HepG2 (cell line): ENCODE results near the gene MECR. TPM values are rescaled to one million over a fixed set of nuclear protein-coding genes. Genes with fewer than 3 reads are reported as not detected.

Experiments used
- AGO1 ChIP-seq: fragments of 200-400 bp; formaldehyde crosslinking; IDR thresholded peaks from 2 replicates; pipeline ENCODE4 v1.6.1; 2017; ENCODE audit warnings: mild to moderate bottlenecking, low read depth, low read length, moderate library complexity; ENCODE audit not compliant: poor library complexity, severe bottlenecking
- HDAC6 ChIP-seq: fragments of 200-600 bp; sonication (generic); IDR thresholded peaks from 2 replicates; pipeline ENCODE4 v1.7.0; 2017; ENCODE audit warnings: mild to moderate bottlenecking, antibody characterized with exemption, low read length, low read depth
- HNRNPLL ChIP-seq: fragments of 200-400 bp; formaldehyde crosslinking; IDR thresholded peaks from 2 replicates; pipeline ENCODE4 v1.6.1; 2017; ENCODE audit warnings: mild to moderate bottlenecking, low read depth, low read length; ENCODE audit not compliant: poor library complexity, severe bottlenecking
- KMT2B ChIP-seq: IDR thresholded peaks from 2 replicates; pipeline ENCODE4 v1.6.1; 2016; ENCODE audit warnings: missing genetic modification reagents, missing compliant biosample characterization
- ZFX ChIP-seq: sonication (generic); formaldehyde crosslinking; IDR thresholded peaks from 2 replicates; pipeline ENCODE4 v1.4.0; 2020; ENCODE audit warnings: mild to moderate bottlenecking, low read depth, missing genetic modification reagents, moderate library complexity
- ZNF484 ChIP-seq: sonication (generic); formaldehyde crosslinking; IDR thresholded peaks from 2 replicates; pipeline ENCODE4 v1.5.1; 2020; ENCODE audit warnings: mild to moderate bottlenecking, low read depth, missing genetic modification reagents, borderline replicate concordance
- ZSCAN22 ChIP-seq: sonication (generic); formaldehyde crosslinking; IDR thresholded peaks from 2 replicates; pipeline ENCODE4 v1.4.0; 2020; ENCODE audit warnings: mild to moderate bottlenecking, missing genetic modification reagents
- polyA plus RNA-seq, 8 experiments: library from polyadenylated mRNA; depleted of rRNA in 3 of 8; stranded (reverse) in 7 of 8; unstranded in 1 of 8; fragments of >200 nt; fragmentation: Illumina TruSeq in 4 of 8; extraction: Trizol in 4 of 8; gene quantifications; 2 replicates each; pipeline versions ENCODE4 v1.2.1 to v1.2.3, GENCODE V29; 2011 to 2016; ENCODE audit warnings: low read depth in 4 of 8, missing spikeins in 1 of 8, mixed read lengths in 1 of 8; ENCODE audit not compliant: insufficient read depth in 1 of 8
- total RNA-seq, 5 experiments: library from RNA; depleted of rRNA; stranded (reverse); fragments of >200 nt; fragmentation: Illumina TruSeq; extraction: Trizol; gene quantifications; 2 replicates each; pipeline ENCODE4 v1.2.3, GENCODE V29; 2016; ENCODE audit warnings: low read depth in 1 of 5
- TF ChIP-seq, protein P1 (sequence below): IDR thresholded peaks from 2 replicates; pipeline ENCODE4 v1.6.1; 2016; ENCODE audit warnings: missing biosample characterization, missing genetic modification reagents, low read depth
- TF ChIP-seq, protein P2 (sequence below): sonication (generic); formaldehyde crosslinking; IDR thresholded peaks from 2 replicates; pipeline ENCODE4 v1.4.0; 2020; ENCODE audit warnings: missing genetic modification reagents, borderline replicate concordance
- TF ChIP-seq, protein P3 (sequence below): sonication (generic); formaldehyde crosslinking; IDR thresholded peaks from 2 replicates; pipeline ENCODE4 v1.8.1; 2022; ENCODE audit warnings: mild to moderate bottlenecking, missing genetic modification reagents
- TF ChIP-seq, protein P4 (sequence below): sonication (generic); formaldehyde crosslinking; IDR thresholded peaks from 2 replicates; pipeline ENCODE4 v1.4.0; 2020; ENCODE audit warnings: missing genetic modification reagents
- TF ChIP-seq, protein P5 (sequence below): sonication (generic); formaldehyde crosslinking; IDR thresholded peaks from 2 replicates; pipeline ENCODE4 v1.5.0; 2020; ENCODE audit warnings: mild to moderate bottlenecking, missing genetic modification reagents, borderline replicate concordance
- TF ChIP-seq, protein P6 (sequence below): sonication (generic); formaldehyde crosslinking; IDR thresholded peaks from 2 replicates; pipeline ENCODE4 v1.5.0; 2020; ENCODE audit warnings: missing genetic modification reagents

MECR gene
- total and polyA plus RNA-seq, 2 of the 13 experiments (the other 11 are each of a cell fraction or from before 2014, with no cell fraction given) = 18.8 to 24.9 TPM

DNA sequence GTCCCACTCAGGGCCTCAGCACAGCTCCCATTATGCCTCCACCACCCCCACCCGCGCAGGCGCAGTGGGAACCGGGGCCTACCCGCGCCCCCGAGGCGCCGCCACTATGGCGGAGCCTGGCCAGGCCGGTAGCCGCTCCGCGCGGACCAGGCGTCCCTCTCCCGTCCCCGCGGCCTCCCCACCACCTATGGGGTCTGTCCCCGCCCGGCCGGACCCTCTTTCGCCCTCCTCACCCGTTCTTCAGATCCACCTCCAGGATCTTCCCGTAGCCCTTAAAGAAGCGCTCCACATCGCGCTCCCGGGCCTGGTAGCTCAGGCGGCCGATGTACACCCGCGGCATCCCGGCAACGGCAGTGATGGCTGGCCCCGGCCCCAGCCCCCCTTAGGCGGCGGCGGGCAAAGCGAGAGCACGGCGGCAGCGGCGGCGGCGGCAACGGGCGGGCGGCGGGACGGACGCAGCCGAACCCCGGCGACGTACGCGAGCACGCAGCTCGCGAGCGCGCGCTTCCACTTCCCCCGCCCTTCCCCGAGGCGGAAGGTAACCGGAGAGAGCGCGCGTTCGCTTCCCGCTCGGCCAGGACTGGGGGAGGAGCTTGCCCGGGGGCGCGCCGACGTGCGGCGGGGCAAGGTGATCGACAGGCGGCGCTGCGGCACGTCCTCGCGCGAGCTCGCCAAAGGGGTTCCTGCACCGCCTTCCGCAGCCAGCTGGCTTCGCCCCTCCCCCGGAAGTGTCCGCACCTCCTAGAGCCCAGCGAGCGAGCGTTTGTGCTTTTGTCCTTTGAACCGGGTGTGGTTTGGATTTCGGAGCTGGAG lies 49.1 kb downstream of the MECR start, which contains the start of gene SRSF4 (continued):
- TF ChIP-seq, protein P1, sequence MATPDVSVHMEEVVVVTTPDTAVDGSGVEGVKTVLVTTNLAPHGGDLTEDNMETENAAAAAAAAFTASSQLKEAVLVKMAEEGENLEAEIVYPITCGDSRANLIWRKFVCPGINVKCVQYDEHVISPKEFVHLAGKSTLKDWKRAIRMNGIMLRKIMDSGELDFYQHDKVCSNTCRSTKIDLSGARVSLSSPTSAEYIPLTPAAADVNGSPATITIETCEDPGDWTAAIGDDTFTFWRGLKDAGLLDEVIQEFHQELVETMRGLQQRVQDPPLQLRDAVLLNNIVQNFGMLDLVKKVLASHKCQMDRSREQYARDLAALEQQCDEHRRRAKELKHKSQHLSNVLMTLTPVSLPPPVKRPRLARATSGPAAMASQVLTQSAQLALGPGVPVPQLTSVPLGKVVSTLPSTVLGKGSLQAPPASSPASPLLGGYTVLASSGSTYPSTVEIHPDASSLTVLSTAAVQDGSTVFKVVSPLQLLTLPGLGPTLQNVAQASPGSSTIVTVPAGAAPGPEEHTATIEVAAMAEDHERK (CRISPR knock-in tag) = peak; percentile 82
- peak; percentile 99 for TF ChIP-seq ZFX
- TF ChIP-seq, protein P2, sequence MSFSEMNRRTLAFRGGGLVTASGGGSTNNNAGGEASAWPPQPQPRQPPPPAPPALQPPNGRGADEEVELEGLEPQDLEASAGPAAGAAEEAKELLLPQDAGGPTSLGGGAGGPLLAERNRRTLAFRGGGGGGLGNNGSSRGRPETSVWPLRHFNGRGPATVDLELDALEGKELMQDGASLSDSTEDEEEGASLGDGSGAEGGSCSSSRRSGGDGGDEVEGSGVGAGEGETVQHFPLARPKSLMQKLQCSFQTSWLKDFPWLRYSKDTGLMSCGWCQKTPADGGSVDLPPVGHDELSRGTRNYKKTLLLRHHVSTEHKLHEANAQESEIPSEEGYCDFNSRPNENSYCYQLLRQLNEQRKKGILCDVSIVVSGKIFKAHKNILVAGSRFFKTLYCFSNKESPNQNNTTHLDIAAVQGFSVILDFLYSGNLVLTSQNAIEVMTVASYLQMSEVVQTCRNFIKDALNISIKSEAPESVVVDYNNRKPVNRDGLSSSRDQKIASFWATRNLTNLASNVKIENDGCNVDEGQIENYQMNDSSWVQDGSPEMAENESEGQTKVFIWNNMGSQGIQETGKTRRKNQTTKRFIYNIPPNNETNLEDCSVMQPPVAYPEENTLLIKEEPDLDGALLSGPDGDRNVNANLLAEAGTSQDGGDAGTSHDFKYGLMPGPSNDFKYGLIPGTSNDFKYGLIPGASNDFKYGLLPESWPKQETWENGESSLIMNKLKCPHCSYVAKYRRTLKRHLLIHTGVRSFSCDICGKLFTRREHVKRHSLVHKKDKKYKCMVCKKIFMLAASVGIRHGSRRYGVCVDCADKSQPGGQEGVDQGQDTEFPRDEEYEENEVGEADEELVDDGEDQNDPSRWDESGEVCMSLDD (CRISPR knock-in tag) = peak; percentile 67; the same call in 1 of the 2 replicates
- TF ChIP-seq, protein P3, sequence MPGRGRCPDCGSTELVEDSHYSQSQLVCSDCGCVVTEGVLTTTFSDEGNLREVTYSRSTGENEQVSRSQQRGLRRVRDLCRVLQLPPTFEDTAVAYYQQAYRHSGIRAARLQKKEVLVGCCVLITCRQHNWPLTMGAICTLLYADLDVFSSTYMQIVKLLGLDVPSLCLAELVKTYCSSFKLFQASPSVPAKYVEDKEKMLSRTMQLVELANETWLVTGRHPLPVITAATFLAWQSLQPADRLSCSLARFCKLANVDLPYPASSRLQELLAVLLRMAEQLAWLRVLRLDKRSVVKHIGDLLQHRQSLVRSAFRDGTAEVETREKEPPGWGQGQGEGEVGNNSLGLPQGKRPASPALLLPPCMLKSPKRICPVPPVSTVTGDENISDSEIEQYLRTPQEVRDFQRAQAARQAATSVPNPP (CRISPR knock-in tag) = no peak
- TF ChIP-seq AGO1 = no peak
- TF ChIP-seq ZNF484 = no peak
- TF ChIP-seq, protein P4, sequence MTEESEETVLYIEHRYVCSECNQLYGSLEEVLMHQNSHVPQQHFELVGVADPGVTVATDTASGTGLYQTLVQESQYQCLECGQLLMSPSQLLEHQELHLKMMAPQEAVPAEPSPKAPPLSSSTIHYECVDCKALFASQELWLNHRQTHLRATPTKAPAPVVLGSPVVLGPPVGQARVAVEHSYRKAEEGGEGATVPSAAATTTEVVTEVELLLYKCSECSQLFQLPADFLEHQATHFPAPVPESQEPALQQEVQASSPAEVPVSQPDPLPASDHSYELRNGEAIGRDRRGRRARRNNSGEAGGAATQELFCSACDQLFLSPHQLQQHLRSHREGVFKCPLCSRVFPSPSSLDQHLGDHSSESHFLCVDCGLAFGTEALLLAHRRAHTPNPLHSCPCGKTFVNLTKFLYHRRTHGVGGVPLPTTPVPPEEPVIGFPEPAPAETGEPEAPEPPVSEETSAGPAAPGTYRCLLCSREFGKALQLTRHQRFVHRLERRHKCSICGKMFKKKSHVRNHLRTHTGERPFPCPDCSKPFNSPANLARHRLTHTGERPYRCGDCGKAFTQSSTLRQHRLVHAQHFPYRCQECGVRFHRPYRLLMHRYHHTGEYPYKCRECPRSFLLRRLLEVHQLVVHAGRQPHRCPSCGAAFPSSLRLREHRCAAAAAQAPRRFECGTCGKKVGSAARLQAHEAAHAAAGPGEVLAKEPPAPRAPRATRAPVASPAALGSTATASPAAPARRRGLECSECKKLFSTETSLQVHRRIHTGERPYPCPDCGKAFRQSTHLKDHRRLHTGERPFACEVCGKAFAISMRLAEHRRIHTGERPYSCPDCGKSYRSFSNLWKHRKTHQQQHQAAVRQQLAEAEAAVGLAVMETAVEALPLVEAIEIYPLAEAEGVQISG (CRISPR knock-in tag) = peak; percentile 84
- peak; percentile 78 for TF ChIP-seq HNRNPLL
- TF ChIP-seq, protein P5, sequence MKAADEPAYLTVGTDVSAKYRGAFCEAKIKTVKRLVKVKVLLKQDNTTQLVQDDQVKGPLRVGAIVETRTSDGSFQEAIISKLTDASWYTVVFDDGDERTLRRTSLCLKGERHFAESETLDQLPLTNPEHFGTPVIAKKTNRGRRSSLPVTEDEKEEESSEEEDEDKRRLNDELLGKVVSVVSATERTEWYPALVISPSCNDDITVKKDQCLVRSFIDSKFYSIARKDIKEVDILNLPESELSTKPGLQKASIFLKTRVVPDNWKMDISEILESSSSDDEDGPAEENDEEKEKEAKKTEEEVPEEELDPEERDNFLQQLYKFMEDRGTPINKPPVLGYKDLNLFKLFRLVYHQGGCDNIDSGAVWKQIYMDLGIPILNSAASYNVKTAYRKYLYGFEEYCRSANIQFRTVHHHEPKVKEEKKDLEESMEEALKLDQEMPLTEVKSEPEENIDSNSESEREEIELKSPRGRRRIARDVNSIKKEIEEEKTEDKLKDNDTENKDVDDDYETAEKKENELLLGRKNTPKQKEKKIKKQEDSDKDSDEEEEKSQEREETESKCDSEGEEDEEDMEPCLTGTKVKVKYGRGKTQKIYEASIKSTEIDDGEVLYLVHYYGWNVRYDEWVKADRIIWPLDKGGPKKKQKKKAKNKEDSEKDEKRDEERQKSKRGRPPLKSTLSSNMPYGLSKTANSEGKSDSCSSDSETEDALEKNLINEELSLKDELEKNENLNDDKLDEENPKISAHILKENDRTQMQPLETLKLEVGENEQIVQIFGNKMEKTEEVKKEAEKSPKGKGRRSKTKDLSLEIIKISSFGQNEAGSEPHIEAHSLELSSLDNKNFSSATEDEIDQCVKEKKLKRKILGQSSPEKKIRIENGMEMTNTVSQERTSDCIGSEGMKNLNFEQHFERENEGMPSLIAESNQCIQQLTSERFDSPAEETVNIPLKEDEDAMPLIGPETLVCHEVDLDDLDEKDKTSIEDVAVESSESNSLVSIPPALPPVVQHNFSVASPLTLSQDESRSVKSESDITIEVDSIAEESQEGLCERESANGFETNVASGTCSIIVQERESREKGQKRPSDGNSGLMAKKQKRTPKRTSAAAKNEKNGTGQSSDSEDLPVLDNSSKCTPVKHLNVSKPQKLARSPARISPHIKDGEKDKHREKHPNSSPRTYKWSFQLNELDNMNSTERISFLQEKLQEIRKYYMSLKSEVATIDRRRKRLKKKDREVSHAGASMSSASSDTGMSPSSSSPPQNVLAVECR (CRISPR knock-in tag) = peak; percentile 93; the same call in 1 of the 2 replicates
- TF ChIP-seq KMT2B (CRISPR knock-in tag) = peak; percentile 86
- TF ChIP-seq ZSCAN22 (CRISPR knock-in tag) = no peak
- TF ChIP-seq HDAC6 = no peak
- TF ChIP-seq, protein P6, sequence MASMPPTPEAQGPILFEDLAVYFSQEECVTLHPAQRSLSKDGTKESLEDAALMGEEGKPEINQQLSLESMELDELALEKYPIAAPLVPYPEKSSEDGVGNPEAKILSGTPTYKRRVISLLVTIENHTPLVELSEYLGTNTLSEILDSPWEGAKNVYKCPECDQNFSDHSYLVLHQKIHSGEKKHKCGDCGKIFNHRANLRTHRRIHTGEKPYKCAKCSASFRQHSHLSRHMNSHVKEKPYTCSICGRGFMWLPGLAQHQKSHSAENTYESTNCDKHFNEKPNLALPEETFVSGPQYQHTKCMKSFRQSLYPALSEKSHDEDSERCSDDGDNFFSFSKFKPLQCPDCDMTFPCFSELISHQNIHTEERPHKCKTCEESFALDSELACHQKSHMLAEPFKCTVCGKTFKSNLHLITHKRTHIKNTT (CRISPR knock-in tag) = no peak
